ENCODE results near the gene SF3B5.
"Not testable (repeated sequence)": the region's sequence is repeated elsewhere in the genome, so short reads cannot be mapped to it uniquely, and the experiment has no call there.

SF3B5 gene

DNA sequence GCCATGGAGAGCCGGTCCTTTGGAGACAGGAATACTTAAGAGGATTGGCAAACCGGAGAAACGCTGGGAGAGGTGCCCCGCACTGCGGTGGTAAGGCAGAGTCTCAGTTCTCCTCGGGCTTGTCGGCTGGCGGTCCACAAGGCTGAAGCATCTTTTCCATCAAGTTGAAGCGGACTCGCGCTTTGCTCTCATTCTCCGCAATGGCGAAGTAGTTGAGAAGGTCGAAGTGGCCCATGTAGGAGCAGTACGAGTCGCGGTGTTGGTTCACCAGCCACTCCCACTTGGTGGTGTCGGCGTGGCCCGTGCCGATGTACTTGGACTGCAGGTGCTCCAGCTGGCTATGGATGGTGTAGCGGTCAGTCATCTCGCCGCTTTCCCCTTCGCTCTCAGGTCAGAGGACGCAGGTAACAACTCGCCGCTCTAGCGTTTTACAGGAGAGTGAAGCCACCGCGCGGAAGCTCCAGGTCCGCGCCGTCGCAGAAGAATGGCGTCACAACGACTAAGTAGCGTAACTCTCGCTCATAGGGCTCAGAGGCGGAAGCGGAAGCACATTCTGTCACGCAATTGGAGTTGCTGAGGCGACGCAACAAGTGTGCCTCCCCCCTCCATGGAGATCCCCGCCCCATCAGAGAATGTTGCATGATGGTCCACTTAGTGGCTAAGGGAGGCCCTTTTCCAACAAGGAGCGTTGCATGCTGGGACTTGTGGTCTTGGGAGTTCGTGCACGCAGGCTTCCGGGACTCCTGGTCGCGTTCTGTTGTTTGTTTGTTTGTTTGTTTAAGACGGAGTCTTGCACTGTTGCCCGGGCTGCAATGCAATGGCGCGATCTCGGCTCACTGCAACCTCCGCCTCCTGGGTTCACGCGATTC lies at the start of gene SF3B5:
SF3B5 (minus strand) TSS at position 440 of the 869 bp plus-strand sequence; CDS start at position 364, 76 bp downstream.
- peak; percentile 97 to 99 for DNase-seq

- no peak for DNase-seq
Observed at GRCh38 chr6:144144996-144145395, 49.6 kb upstream of the SF3B5 start.

DNA sequence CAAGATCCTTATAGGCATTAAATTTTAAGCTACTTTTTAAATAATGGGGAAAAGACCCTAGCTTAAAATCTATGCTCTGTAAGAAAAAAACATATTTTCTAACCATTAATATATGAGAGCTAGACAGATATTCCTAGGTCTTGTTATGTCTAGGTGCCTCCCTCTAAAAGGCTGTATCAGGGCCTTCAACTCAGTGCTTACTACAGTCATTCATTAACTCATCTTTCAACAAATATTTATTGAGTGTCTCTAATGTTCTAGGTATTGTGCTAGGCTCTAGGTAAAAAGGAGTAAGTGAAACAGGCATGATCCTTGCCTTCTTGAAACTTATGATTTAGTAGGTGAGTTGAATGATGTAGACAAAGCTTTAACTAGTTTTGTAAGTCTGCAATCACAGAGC lies 48.5 kb upstream of the SF3B5 start:
- DNase-seq = no peak

DNA sequence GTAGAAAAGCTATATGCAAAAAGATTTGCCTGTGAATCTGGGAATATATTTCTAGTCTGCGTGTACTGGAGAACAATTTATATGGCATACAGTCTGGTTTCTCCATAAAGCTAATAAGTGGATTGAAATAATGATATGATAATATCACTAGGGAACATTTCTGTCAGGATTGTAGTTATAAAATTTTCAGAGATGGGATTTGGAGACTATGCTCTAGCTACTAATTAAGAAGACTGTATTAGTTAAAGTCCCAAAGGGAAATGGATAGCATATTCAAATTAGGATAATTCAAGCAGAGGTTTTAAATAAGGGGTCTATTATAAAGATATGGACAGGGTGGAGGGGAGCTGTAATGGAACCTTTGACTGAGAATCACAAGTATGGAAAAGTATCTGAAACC lies 47.7 kb upstream of the SF3B5 start:
- DNase-seq = no peak

DNA sequence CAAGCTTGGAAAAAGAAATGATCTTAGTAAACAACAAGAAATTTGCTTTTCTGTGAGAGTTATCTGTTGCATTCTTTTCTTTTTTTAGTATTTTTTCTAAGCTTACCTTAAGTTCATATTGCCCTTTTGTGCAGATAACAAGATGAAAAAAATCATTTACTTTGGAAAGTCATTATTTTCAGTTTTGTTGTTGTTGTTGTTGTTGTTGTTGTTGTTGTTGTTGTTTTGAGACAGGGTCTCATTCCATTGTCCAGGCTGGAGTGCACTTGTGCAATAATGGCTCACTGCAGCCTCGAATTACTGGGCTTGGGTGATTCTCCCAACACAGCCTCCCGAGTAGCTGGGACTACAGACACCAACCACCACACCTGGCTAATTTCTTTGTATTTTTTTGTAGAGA lies 46.1 kb upstream of the SF3B5 start:
- no peak for DNase-seq

DNA sequence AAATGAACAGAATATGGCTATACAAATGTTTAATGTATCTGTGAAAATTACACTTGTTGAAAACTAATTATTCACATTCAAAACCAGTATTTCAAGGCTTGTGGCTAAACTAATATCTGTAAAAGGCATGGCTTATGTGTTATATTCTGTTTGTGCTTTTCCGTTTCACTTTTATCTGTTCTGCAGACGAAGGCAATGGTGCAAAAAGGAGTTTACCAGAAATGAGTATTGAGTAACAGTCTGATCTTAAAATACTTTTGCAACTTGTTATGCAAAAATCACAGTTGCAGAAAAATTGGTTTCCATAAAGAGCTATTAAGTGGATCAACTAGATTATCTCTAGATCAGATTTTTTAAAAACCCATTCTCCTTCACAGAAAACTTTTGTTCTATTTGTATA lies 45.5 kb upstream of the SF3B5 start:
- DNase-seq = no peak

GRCh38 chr6:144139817-144140216 lies 44.4 kb upstream of the SF3B5 start:
- no peak for DNase-seq

GRCh38 chr6:144138542-144138941 lies 43.2 kb upstream of the SF3B5 start:
- no peak for DNase-seq

- no peak for DNase-seq
Observed at GRCh38 chr6:144134737-144135136, 39.4 kb upstream of the SF3B5 start.

DNA sequence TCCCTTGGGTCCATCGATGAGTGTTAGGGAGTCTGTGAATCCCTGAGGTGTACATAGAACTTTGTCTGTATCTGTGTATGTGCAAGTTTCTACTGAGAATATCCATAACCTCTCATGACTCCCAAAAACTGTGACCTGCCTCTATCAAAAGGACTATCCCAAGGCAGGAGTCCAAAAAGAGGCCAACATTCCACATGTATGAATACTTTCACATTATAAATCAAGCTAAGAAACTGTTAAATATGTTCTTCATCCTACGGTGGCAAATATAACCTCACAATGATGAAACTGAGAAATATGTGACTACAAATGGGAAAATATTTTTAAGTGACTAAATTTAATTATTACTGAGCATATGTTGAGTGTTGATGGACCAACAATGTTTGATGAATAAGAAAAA lies 38.8 kb upstream of the SF3B5 start:
- no peak for DNase-seq

DNA sequence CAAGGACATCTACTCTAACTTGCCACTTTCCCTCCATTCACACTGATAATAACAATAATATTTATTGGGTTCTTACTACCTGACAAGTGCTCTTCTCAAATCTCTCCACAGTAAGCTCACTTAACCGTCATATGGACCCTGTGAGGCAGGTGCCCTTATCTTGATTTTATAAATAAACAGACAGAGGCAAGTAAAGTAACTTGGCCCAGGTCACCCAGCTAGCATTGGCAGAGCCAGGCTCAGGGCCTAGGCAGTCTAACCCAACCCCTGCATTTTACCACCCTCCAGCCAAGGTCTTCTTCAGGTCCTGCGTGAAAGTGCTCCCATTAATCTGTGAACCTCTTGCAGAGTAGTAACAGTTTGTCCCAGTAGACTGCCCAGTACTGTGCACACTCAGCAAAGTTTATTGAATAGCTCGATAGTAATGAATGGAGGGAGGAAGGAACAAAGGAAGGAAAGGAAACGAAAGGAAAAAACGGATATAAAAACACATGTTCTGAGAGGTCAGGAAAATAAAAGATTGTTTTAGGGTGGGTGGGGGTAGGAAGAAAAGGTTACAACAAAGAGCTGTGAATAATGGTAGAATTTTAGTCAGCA lies 38.0 kb upstream of the SF3B5 start:
- no peak for DNase-seq

GRCh38 chr6:144132167-144132690 lies 36.9 kb upstream of the SF3B5 start:
- DNase-seq = not testable (repeated sequence)

GRCh38 chr6:144131248-144131709 lies 35.9 kb upstream of the SF3B5 start:
- no peak for DNase-seq

DNA sequence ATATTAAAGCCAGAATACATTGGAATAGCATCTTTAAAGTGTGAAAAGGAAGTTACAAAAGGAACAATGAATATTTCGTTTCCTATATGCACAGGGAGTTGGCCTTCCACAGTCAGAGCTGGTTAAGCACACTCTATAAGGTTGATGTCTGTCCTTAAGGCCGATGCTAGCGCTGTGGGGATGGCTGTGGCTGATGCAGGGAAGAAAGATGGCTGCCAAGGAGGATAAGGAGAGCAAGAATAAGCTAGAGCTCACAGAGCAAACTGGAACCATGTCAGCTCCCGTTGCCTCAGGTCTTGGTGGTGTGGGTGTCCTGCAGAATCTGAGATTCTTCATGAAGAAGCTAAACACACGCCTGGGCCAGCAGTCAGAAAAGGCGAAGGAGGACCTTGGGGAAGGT lies 34.1 kb upstream of the SF3B5 start:
- DNase-seq = no peak

DNA sequence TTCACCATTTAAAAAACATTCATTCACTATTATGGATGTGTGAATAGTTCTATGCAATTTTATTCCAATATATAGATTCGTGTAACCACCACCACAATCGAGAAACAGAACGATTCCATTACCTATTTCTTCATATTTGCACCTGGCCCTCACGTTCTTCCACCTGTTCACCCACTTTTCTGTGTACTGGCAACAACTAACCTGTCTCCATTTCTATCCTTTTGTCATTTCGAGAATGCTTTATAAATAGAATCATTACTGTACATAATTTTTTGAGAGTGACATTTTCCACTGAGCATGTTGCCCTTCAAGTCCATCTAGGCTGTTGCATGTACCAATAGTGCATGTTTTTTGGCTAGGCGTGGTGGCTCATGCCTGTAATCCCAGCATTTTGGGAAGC lies 31.7 kb upstream of the SF3B5 start:
- no peak for DNase-seq

- no peak for DNase-seq
Observed at GRCh38 chr6:144123836-144124235, 28.5 kb upstream of the SF3B5 start.

DNA sequence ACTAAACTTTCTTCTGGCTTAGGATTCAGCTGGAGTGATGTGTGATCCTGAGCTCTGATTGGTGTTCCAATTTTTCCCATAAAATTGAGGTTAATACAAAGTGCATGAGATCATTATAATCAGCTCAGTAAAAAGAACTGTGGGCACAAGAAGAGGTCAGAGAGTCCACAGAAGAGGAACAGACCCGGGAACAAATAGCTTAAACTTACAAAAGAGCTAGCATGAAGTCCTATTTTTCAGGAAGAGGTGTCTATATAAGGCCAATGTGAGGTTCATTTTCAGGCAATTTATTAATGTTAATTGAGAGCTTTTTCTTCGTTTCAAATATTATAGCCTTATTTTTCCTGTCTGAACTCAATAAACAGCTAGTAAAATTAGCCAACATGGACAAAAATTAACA lies 28.0 kb upstream of the SF3B5 start:
- DNase-seq = no peak

- no peak for DNase-seq
Observed at GRCh38 chr6:144122861-144123260, 27.5 kb upstream of the SF3B5 start.

GRCh38 chr6:144119376-144119775 lies 24.0 kb upstream of the SF3B5 start:
- DNase-seq = no peak

GRCh38 chr6:144115219-144115618 lies 19.8 kb upstream of the SF3B5 start:
- DNase-seq = no peak

DNA sequence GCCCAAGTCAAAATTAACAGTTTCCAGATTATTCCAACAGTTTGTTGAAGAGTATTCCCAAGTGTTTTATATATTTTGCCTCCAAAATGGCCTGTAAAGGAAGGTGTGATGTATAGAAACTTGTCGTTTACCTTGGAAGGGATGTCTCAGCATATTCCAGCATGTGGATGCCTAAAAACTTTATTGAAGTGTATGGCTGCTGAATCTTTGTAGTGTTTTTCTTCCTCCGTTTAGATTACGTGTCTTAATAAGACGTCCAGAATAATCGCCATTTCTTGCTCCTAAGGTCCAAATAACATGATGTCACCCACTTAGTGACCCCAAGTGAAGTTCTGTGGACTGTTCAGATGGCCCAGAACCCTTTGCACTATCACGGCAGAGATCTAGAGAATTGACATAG lies 18.0 kb upstream of the SF3B5 start:
- no peak for DNase-seq

DNA sequence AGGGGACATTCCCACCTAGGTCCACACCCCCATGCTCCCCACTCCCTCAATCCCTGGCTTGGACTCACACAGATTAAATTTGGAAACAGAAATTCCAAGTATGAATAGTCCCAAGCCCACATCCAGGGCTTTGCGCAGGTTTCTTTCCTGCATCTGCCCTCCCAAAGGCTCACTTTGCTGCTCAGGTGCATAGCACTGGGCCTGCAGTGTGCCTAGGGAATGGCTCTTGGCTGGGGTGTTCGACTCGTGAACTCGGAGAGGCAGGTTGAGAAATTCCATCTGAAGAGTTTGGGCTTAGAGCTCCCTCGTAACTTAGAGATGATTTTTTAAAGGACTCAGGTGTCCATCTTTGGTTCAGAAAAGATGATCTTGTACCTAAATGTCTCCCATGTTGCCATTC lies 14.8 kb upstream of the SF3B5 start:
- no peak for DNase-seq

DNA sequence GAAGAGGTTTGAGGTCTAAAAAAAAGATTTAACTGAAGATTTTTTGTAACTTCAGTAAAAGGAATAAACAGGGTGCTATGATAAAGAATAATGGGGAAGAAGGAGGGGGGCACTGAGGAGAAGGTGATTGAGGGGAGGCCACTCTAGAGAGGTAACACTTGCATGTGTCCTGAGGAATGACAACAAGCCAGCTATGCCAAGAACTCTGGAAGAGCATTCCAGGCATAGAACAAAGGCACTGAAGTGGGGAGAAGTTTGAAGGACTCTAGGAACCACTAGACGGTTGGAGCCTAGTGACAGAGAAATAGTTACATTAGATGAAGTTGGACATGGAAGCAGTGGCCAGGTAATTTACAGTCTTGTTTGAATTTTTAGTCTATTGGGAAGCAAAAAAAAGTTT lies 10.8 kb upstream of the SF3B5 start:
- no peak for DNase-seq

DNA sequence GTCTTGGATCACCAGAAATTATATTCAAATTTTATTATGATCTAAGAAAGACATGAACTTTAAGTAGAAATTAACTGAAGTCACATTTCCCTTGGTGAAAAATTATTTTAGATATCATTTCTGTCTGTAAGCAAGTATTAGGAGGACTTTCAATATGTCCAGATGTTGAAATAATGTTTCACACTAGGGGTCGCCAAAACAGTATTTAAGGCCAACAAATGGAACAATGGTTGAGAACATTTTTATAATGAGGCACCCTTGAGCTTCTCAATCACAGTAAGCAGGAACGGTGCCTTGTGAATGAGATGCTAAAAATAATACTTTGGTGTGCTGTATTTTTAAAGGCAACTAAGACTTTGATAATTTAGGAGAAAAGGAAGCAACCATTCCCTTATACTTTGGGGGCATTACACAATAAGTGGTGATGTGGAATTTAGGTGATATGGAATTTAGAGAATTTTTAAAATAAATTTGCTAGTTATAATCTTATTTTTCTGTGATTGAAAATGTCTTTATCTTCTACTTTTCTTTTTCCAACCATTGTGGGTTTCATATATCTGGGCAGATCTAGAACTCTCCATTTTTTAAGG lies 9.6 kb upstream of the SF3B5 start:
- peak in 1 of 2 donors; percentile 48 for DNase-seq

Data from hippocampal formation (tissue), 2 donors.